ENCODE data around the gene TTLL3. TPM values are rescaled to one million over a fixed set of nuclear protein-coding genes. Genes with fewer than 3 reads are reported as not detected.

The TTLL3 gene
- total RNA-seq, 2 experiments from 2014 or later = 22.7 to 23.8 TPM

- H3K9me3 Mint-ChIP-seq = peaks cover 3% of the 10 kb centered on the region
- peak overlapping the region; percentile 91 for H3K27ac Mint-ChIP-seq
- peak overlapping the region; percentile 43 for H3K4me3 Mint-ChIP-seq
- H3K36me3 Mint-ChIP-seq = peaks cover 32% of the 10 kb centered on the region
- H3K27me3 Mint-ChIP-seq = no peaks in the 10 kb centered on the region
- peaks cover 60% of the 10 kb centered on the region for H3K4me1 Mint-ChIP-seq
- peak; percentile 76 for DNase-seq
These were observed 31.7 kb upstream of the TTLL3 start for GRCh38 chr3:9778143-9779074.

- H3K27ac Mint-ChIP-seq = peak overlapping the region; percentile 91
- H3K9me3 Mint-ChIP-seq = peaks cover 3% of the 10 kb centered on the region
- no peak for DNase-seq
- peaks cover 60% of the 10 kb centered on the region for H3K4me1 Mint-ChIP-seq
- no peaks in the 10 kb centered on the region for H3K27me3 Mint-ChIP-seq
- peak overlapping the region; percentile 6 for H3K4me3 Mint-ChIP-seq
- peaks cover 32% of the 10 kb centered on the region for H3K36me3 Mint-ChIP-seq
These were observed 30.9 kb upstream of the TTLL3 start for GRCh38 chr3:9779075-9779593.

- no peaks in the 10 kb centered on the region for H3K27me3 Mint-ChIP-seq
- H3K27ac Mint-ChIP-seq = peak overlapping the region; percentile 91
- H3K4me1 Mint-ChIP-seq = peaks cover 60% of the 10 kb centered on the region
- peak overlapping the region; percentile 58 for H3K4me3 Mint-ChIP-seq
- H3K9me3 Mint-ChIP-seq = peaks cover 3% of the 10 kb centered on the region
- peak; percentile 52 for DNase-seq
- peaks cover 33% of the 10 kb centered on the region for H3K36me3 Mint-ChIP-seq
These were observed 30.2 kb upstream of the TTLL3 start for GRCh38 chr3:9779721-9780457.

- peak overlapping the region; percentile 45 for H3K4me3 Mint-ChIP-seq
- no peak for DNase-seq
- H3K9me3 Mint-ChIP-seq = peaks cover 3% of the 10 kb centered on the region
- H3K36me3 Mint-ChIP-seq = peaks cover 38% of the 10 kb centered on the region
- peak overlapping the region; percentile 91 for H3K27ac Mint-ChIP-seq
- peaks cover 61% of the 10 kb centered on the region for H3K4me1 Mint-ChIP-seq
- H3K27me3 Mint-ChIP-seq = no peaks in the 10 kb centered on the region
These were observed 29.6 kb upstream of the TTLL3 start for GRCh38 chr3:9780458-9780812.

GRCh38 chr3:9780910-9781309 lies 29.2 kb upstream of the TTLL3 start:
- DNase-seq = no peak
- H3K4me1 Mint-ChIP-seq = peaks cover 59% of the 10 kb centered on the region
- no peaks in the 10 kb centered on the region for H3K27me3 Mint-ChIP-seq
- peak overlapping the region; percentile 45 for H3K4me3 Mint-ChIP-seq
- H3K9me3 Mint-ChIP-seq = peaks cover 3% of the 10 kb centered on the region
- H3K27ac Mint-ChIP-seq = peak overlapping the region; percentile 91
- peaks cover 42% of the 10 kb centered on the region for H3K36me3 Mint-ChIP-seq

- peak overlapping the region; percentile 54 for H3K27ac Mint-ChIP-seq
- H3K4me3 Mint-ChIP-seq = no peak overlapping the region
- DNase-seq = no peak
- peaks cover 46% of the 10 kb centered on the region for H3K36me3 Mint-ChIP-seq
- H3K4me1 Mint-ChIP-seq = peaks cover 61% of the 10 kb centered on the region
- H3K9me3 Mint-ChIP-seq = peaks cover 1% of the 10 kb centered on the region
- H3K27me3 Mint-ChIP-seq = no peaks in the 10 kb centered on the region
These were observed 28.5 kb upstream of the TTLL3 start for GRCh38 chr3:9781551-9781950.

- Mint-ChIP-seq H3K4me3 (no peak overlapping the region), H3K9me3 (no peaks in the 10 kb centered on the region), H3K36me3 (peaks cover 48% of the 10 kb centered on the region), H3K27ac (no peak overlapping the region), H3K4me1 (peaks cover 59% of the 10 kb centered on the region), H3K27me3 (no peaks in the 10 kb centered on the region)
- DNase-seq = no peak
These were observed 28.0 kb upstream of the TTLL3 start for GRCh38 chr3:9781978-9782603.

GRCh38 chr3:9782770-9783169 lies 27.3 kb upstream of the TTLL3 start:
- no peak overlapping the region for H3K27ac Mint-ChIP-seq
- no peak overlapping the region for H3K4me3 Mint-ChIP-seq
- peaks cover 53% of the 10 kb centered on the region for H3K36me3 Mint-ChIP-seq
- peaks cover 59% of the 10 kb centered on the region for H3K4me1 Mint-ChIP-seq
- no peaks in the 10 kb centered on the region for H3K27me3 Mint-ChIP-seq
- no peaks in the 10 kb centered on the region for H3K9me3 Mint-ChIP-seq
- DNase-seq = no peak

GRCh38 chr3:9783954-9784353 lies 26.1 kb upstream of the TTLL3 start:
- H3K36me3 Mint-ChIP-seq = peaks cover 56% of the 10 kb centered on the region
- H3K4me1 Mint-ChIP-seq = peaks cover 51% of the 10 kb centered on the region
- no peak overlapping the region for H3K4me3 Mint-ChIP-seq
- H3K9me3 Mint-ChIP-seq = no peaks in the 10 kb centered on the region
- H3K27ac Mint-ChIP-seq = no peak overlapping the region
- DNase-seq = no peak
- no peaks in the 10 kb centered on the region for H3K27me3 Mint-ChIP-seq

GRCh38 chr3:9784965-9785364 lies 25.1 kb upstream of the TTLL3 start:
- Mint-ChIP-seq H3K4me1 (peaks cover 46% of the 10 kb centered on the region), H3K36me3 (peaks cover 61% of the 10 kb centered on the region), H3K27ac (no peak overlapping the region), H3K9me3 (no peaks in the 10 kb centered on the region), H3K4me3 (no peak overlapping the region), H3K27me3 (no peaks in the 10 kb centered on the region)
- DNase-seq = no peak

- Mint-ChIP-seq H3K27ac (no peak overlapping the region), H3K4me1 (peaks cover 43% of the 10 kb centered on the region), H3K27me3 (no peaks in the 10 kb centered on the region), H3K9me3 (no peaks in the 10 kb centered on the region), H3K36me3 (peaks cover 61% of the 10 kb centered on the region), H3K4me3 (no peak overlapping the region)
- no peak for DNase-seq
These were observed 24.5 kb upstream of the TTLL3 start for GRCh38 chr3:9785602-9786001.

GRCh38 chr3:9786209-9786739 lies 23.8 kb upstream of the TTLL3 start:
- Mint-ChIP-seq H3K4me3 (no peak overlapping the region), H3K9me3 (no peaks in the 10 kb centered on the region), H3K36me3 (peaks cover 56% of the 10 kb centered on the region), H3K27me3 (no peaks in the 10 kb centered on the region), H3K4me1 (peaks cover 42% of the 10 kb centered on the region), H3K27ac (no peak overlapping the region)
- DNase-seq = no peak

GRCh38 chr3:9786825-9787669 lies 23.0 kb upstream of the TTLL3 start:
- Mint-ChIP-seq H3K27ac (peak overlapping the region; percentile 77), H3K9me3 (no peaks in the 10 kb centered on the region), H3K4me1 (peaks cover 44% of the 10 kb centered on the region), H3K36me3 (peaks cover 52% of the 10 kb centered on the region), H3K4me3 (no peak overlapping the region), H3K27me3 (no peaks in the 10 kb centered on the region)
- no peak for DNase-seq

- Mint-ChIP-seq H3K36me3 (peaks cover 46% of the 10 kb centered on the region), H3K27ac (peak overlapping the region; percentile 77), H3K27me3 (no peaks in the 10 kb centered on the region), H3K4me3 (no peak overlapping the region), H3K4me1 (peaks cover 41% of the 10 kb centered on the region), H3K9me3 (no peaks in the 10 kb centered on the region)
- peak; percentile 24 for DNase-seq
These were observed 22.3 kb upstream of the TTLL3 start for GRCh38 chr3:9787714-9788113.
